Activated CD4-positive, alpha-beta T cell treated with anti-CD3 and anti-CD28 coated beads, Interleukin-2, amount 10 ng/mL, durations not matched to agents 24 days and 14 days (primary cell): ENCODE data around the gene STXBP3. TPM values are rescaled to one million over a fixed set of nuclear protein-coding genes. Genes with fewer than 3 reads are reported as not detected.
A peak's percentile ranks its signal among the peaks of the same experiment; 100 is the strongest.

Experiments
- DNase-seq: peaks from one replicate; pipeline ENCODE4 v3.0.0; 2022
- H3K27ac Mint-ChIP-seq: one replicate; pipeline ENCODE4 v1.8.0; 2022; ENCODE audit warnings: mild to moderate bottlenecking, mixed read lengths
- H3K27me3 Mint-ChIP-seq: one replicate; pipeline ENCODE4 v1.8.0; 2022; ENCODE audit warnings: mixed read lengths
- H3K36me3 Mint-ChIP-seq: one replicate; pipeline ENCODE4 v1.8.0; 2022; ENCODE audit warnings: low read depth, mild to moderate bottlenecking, mixed read lengths
- H3K4me1 Mint-ChIP-seq: one replicate; pipeline ENCODE4 v1.8.0; 2021; ENCODE audit warnings: mixed read lengths
- H3K4me3 Mint-ChIP-seq: one replicate; pipeline ENCODE4 v1.8.0; 2022; ENCODE audit warnings: mild to moderate bottlenecking, moderate library complexity, mixed read lengths
- H3K9me3 Mint-ChIP-seq: one replicate; pipeline ENCODE4 v1.8.0; 2021; ENCODE audit warnings: mixed read lengths
- intact Hi-C: fragments of 100-400 bp; cut with micrococcal nuclease; formaldehyde crosslinking; loops from one replicate; pipeline ENCODE4 v1.15.1; 2023
- total RNA-seq: library from RNA; stranded (reverse); gene quantifications from 2 replicates; pipeline ENCODE4 v1.2.3, GENCODE V29; 2022

The STXBP3 gene
- total RNA-seq, 1 donor from 2014 or later = 41.1 TPM

- H3K4me1 Mint-ChIP-seq = peaks cover 3% of the 10 kb centered on the region
- peak; percentile 43 for DNase-seq
- intact Hi-C loops = no loop called here
These were observed 77.2 kb downstream of the STXBP3 start for GRCh38 chr1:108823632-108824031.

GRCh38 chr1:108824051-108824450 is 77.6 kb downstream of the STXBP3 start:
- DNase-seq = peak; percentile 31
- intact Hi-C loops = no loop called here
- H3K27ac Mint-ChIP-seq = no peak overlapping the region
- no peak overlapping the region for H3K4me3 Mint-ChIP-seq
- H3K9me3 Mint-ChIP-seq = no peaks in the 10 kb centered on the region
- no peaks in the 10 kb centered on the region for H3K36me3 Mint-ChIP-seq
- H3K4me1 Mint-ChIP-seq = peaks cover 3% of the 10 kb centered on the region
- peaks cover 19% of the 10 kb centered on the region for H3K27me3 Mint-ChIP-seq

More at GRCh38 chr1:108823632-108824031, 77.2 kb downstream of the STXBP3 start:
- Mint-ChIP-seq H3K4me3 (no peak overlapping the region), H3K36me3 (no peaks in the 10 kb centered on the region), H3K27me3 (peaks cover 19% of the 10 kb centered on the region), H3K27ac (no peak overlapping the region), H3K9me3 (no peaks in the 10 kb centered on the region)

- no peaks in the 10 kb centered on the region for H3K36me3 Mint-ChIP-seq
- H3K4me1 Mint-ChIP-seq = peaks cover 7% of the 10 kb centered on the region
- no peaks in the 10 kb centered on the region for H3K9me3 Mint-ChIP-seq
- intact Hi-C loops = no loop called here
- H3K27me3 Mint-ChIP-seq = peaks cover 19% of the 10 kb centered on the region
- no peak overlapping the region for H3K27ac Mint-ChIP-seq
- no peak for DNase-seq
- no peak overlapping the region for H3K4me3 Mint-ChIP-seq
These were observed 79.7 kb downstream of the STXBP3 start for GRCh38 chr1:108826081-108826635.

GRCh38 chr1:108828074-108828961 is 81.8 kb downstream of the STXBP3 start:
- H3K9me3 Mint-ChIP-seq = no peaks in the 10 kb centered on the region
- DNase-seq = peak; percentile 90
- H3K27ac Mint-ChIP-seq = no peak overlapping the region
- H3K36me3 Mint-ChIP-seq = no peaks in the 10 kb centered on the region
- peaks cover 7% of the 10 kb centered on the region for H3K4me1 Mint-ChIP-seq
- intact Hi-C loops = loop anchor here (1.0 kb wide), 2 partner anchors 70 to 284 kb away; a partner anchor contains a TSS
- H3K4me3 Mint-ChIP-seq = no peak overlapping the region
- H3K27me3 Mint-ChIP-seq = peaks cover 6% of the 10 kb centered on the region

GRCh38 chr1:108829498-108829916 is 83.0 kb downstream of the STXBP3 start:
- H3K36me3 Mint-ChIP-seq = no peaks in the 10 kb centered on the region
- intact Hi-C loops = no loop called here
- H3K27me3 Mint-ChIP-seq = peaks cover 6% of the 10 kb centered on the region
- DNase-seq = no peak
- H3K4me1 Mint-ChIP-seq = peaks cover 7% of the 10 kb centered on the region
- no peak overlapping the region for H3K4me3 Mint-ChIP-seq
- H3K9me3 Mint-ChIP-seq = no peaks in the 10 kb centered on the region
- H3K27ac Mint-ChIP-seq = no peak overlapping the region

- intact Hi-C loops = no loop called here
- H3K36me3 Mint-ChIP-seq = no peaks in the 10 kb centered on the region
- H3K4me1 Mint-ChIP-seq = peaks cover 7% of the 10 kb centered on the region
- H3K27me3 Mint-ChIP-seq = peaks cover 4% of the 10 kb centered on the region
- no peak overlapping the region for H3K27ac Mint-ChIP-seq
- no peaks in the 10 kb centered on the region for H3K9me3 Mint-ChIP-seq
- DNase-seq = no peak
- H3K4me3 Mint-ChIP-seq = no peak overlapping the region
These were observed 83.9 kb downstream of the STXBP3 start for GRCh38 chr1:108830119-108831008.

GRCh38 chr1:108831225-108831624 is 84.8 kb downstream of the STXBP3 start:
- H3K36me3 Mint-ChIP-seq = no peaks in the 10 kb centered on the region
- no peaks in the 10 kb centered on the region for H3K9me3 Mint-ChIP-seq
- H3K27ac Mint-ChIP-seq = no peak overlapping the region
- no peak for DNase-seq
- H3K4me1 Mint-ChIP-seq = peaks cover 7% of the 10 kb centered on the region
- peaks cover 4% of the 10 kb centered on the region for H3K27me3 Mint-ChIP-seq
- H3K4me3 Mint-ChIP-seq = no peak overlapping the region
- intact Hi-C loops = no loop called here

GRCh38 chr1:108832929-108833328 is 86.5 kb downstream of the STXBP3 start:
- peaks cover 11% of the 10 kb centered on the region for H3K27me3 Mint-ChIP-seq
- peaks cover 3% of the 10 kb centered on the region for H3K9me3 Mint-ChIP-seq
- no peak overlapping the region for H3K27ac Mint-ChIP-seq
- intact Hi-C loops = no loop called here
- H3K4me3 Mint-ChIP-seq = no peak overlapping the region
- H3K4me1 Mint-ChIP-seq = peaks cover 4% of the 10 kb centered on the region
- no peak for DNase-seq
- no peaks in the 10 kb centered on the region for H3K36me3 Mint-ChIP-seq

GRCh38 chr1:108841703-108842102 is 95.2 kb downstream of the STXBP3 start:
- H3K36me3 Mint-ChIP-seq = no peaks in the 10 kb centered on the region

GRCh38 chr1:108842525-108843181 is 96.2 kb downstream of the STXBP3 start:
- DNase-seq = no peak
- peaks cover 31% of the 10 kb centered on the region for H3K27me3 Mint-ChIP-seq
- peaks cover 2% of the 10 kb centered on the region for H3K9me3 Mint-ChIP-seq
- no peaks in the 10 kb centered on the region for H3K36me3 Mint-ChIP-seq
- intact Hi-C loops = no loop called here
- H3K4me1 Mint-ChIP-seq = no peaks in the 10 kb centered on the region
- H3K27ac Mint-ChIP-seq = no peak overlapping the region
- no peak overlapping the region for H3K4me3 Mint-ChIP-seq

More at GRCh38 chr1:108841703-108842102, 95.2 kb downstream of the STXBP3 start:
- Mint-ChIP-seq H3K27ac (no peak overlapping the region), H3K4me3 (no peak overlapping the region), H3K4me1 (no peaks in the 10 kb centered on the region), H3K9me3 (peaks cover 3% of the 10 kb centered on the region), H3K27me3 (peaks cover 33% of the 10 kb centered on the region)
- intact Hi-C loops = no loop called here
- no peak for DNase-seq

GRCh38 chr1:108843390-108844137 is 97.1 kb downstream of the STXBP3 start:
- H3K36me3 Mint-ChIP-seq = no peaks in the 10 kb centered on the region
- H3K27ac Mint-ChIP-seq = no peak overlapping the region
- no peaks in the 10 kb centered on the region for H3K4me1 Mint-ChIP-seq
- intact Hi-C loops = no loop called here
- peaks cover 32% of the 10 kb centered on the region for H3K27me3 Mint-ChIP-seq
- no peak for DNase-seq
- H3K9me3 Mint-ChIP-seq = no peaks in the 10 kb centered on the region
- H3K4me3 Mint-ChIP-seq = no peak overlapping the region

GRCh38 chr1:108845446-108845845 is 99.0 kb downstream of the STXBP3 start:
- Mint-ChIP-seq H3K27ac (no peak overlapping the region), H3K9me3 (no peaks in the 10 kb centered on the region), H3K27me3 (peaks cover 28% of the 10 kb centered on the region), H3K36me3 (no peaks in the 10 kb centered on the region), H3K4me3 (no peak overlapping the region), H3K4me1 (no peaks in the 10 kb centered on the region)
- intact Hi-C loops = no loop called here
- no peak for DNase-seq

- no peak overlapping the region for H3K27ac Mint-ChIP-seq
- no peaks in the 10 kb centered on the region for H3K9me3 Mint-ChIP-seq
- H3K36me3 Mint-ChIP-seq = no peaks in the 10 kb centered on the region
- intact Hi-C loops = no loop called here
- H3K27me3 Mint-ChIP-seq = peaks cover 27% of the 10 kb centered on the region
- no peak overlapping the region for H3K4me3 Mint-ChIP-seq
- DNase-seq = no peak
- H3K4me1 Mint-ChIP-seq = no peaks in the 10 kb centered on the region
These were observed 99.5 kb downstream of the STXBP3 start for GRCh38 chr1:108845991-108846390.
